HepG2 (cell line): ENCODE results near the gene ABCC1. TPM values are rescaled to one million over a fixed set of nuclear protein-coding genes. Genes with fewer than 3 reads are reported as not detected.

Experiments
- ATAC-seq: fragments of 200-7000 bp; cut with Tn5 transposase; 3 replicates; pipeline ENCODE4 v1.9.1; 2020; ENCODE audit warnings: mild to moderate bottlenecking, moderate library complexity
- BruUV-seq: library from RNA; stranded (reverse); fragments of 400-500 nt; replicated peaks from 2 replicates; lab custom pipeline; 2021; lab: Mats Ljungman, UMichigan
- CTCF ChIA-PET: fragments of 300-600 bp; formaldehyde crosslinking; extraction: SDS; loops from one replicate; lab custom pipeline; 2021; ENCODE audit warnings: low total read pairs, inconsistent platforms, low intra/inter-chr PET ratio; lab: Yijun Ruan, JAX
- POLR2A ChIA-PET: fragments of 350-600 bp; sonication (Branson Sonifier 250); formaldehyde crosslinking; loops from one replicate; lab custom pipeline; 2020; ENCODE audit warnings: antibody characterized with exemption, inconsistent platforms; lab: Yijun Ruan, JAX
- DNase-seq: peaks from one replicate; pipeline ENCODE4 v3.0.0-alpha.2; 2015; ENCODE audit warnings: low spot score
- FAIRE-seq: peaks from 3 replicates; lab custom pipeline; 2011; peaks lifted over from hg19 to GRCh38; lab: Jason Lieb, UNC
- H2AFZ ChIP-seq: one replicate; pipeline ENCODE4 v1.6.1; 2011; ENCODE audit warnings: low read length, inconsistent platforms
- H3K27ac ChIP-seq: fragments of 300-600 bp; 3 replicates; pipeline ENCODE4 v1.8.0; 2011; ENCODE audit warnings: mixed run types, mild to moderate bottlenecking, mixed read lengths, low read length, inconsistent platforms; ENCODE audit not compliant: insufficient read depth; ENCODE audit errors: extremely low read length
- H3K27me3 ChIP-seq, 2 experiments: fragments of 200-600 bp in 1 of 2; 2 replicates in 1 of 2; 3 replicates in 1 of 2; pipeline versions ENCODE4 v1.6.0 to v1.8.0; 2011; ENCODE audit warnings: low read length in 2 of 2, mild to moderate bottlenecking in 2 of 2, moderate library complexity in 2 of 2, inconsistent platforms in 1 of 2; ENCODE audit not compliant: insufficient read depth in 2 of 2, control insufficient read depth in 1 of 2
- H3K36me3 ChIP-seq, 2 experiments: fragments of 200-600 bp in 1 of 2; replicated peaks in 1 of 2; 2 replicates in 1 of 2; 3 replicates in 1 of 2; pipeline versions ENCODE4 v1.5.1 to v1.8.0; 2011; ENCODE audit warnings: low read length in 2 of 2, inconsistent platforms in 1 of 2; ENCODE audit not compliant: insufficient read depth in 2 of 2, control insufficient read depth in 1 of 2
- H3K4me1 ChIP-seq: 2 replicates; pipeline ENCODE4 v1.5.1; 2012; ENCODE audit warnings: low read length, inconsistent platforms; ENCODE audit not compliant: insufficient read depth
- H3K4me2 ChIP-seq: 2 replicates; pipeline ENCODE4 v1.6.0; 2011; ENCODE audit warnings: low read depth, low read length, inconsistent platforms
- H3K4me3 ChIP-seq, 3 experiments: fragments of 200-600 bp in 1 of 3; sonication (generic), shearing (Covaris generic) in 1 of 3; replicated peaks in 1 of 3; 2 replicates each; pipeline ENCODE4 v1.5.1; 2011 to 2016; ENCODE audit warnings: low read length in 3 of 3, inconsistent platforms in 2 of 3, low read depth in 2 of 3, mild to moderate bottlenecking in 2 of 3, control low read depth in 1 of 3, mixed read lengths in 1 of 3; ENCODE audit not compliant: insufficient read depth in 1 of 3
- H3K79me2 ChIP-seq: one replicate; pipeline ENCODE4 v1.6.1; 2011; ENCODE audit warnings: low read length, inconsistent platforms; ENCODE audit not compliant: insufficient read depth
- H3K9ac ChIP-seq: 2 replicates; pipeline ENCODE4 v1.6.0; 2011; ENCODE audit warnings: mild to moderate bottlenecking, low read depth, low read length, inconsistent platforms; ENCODE audit not compliant: insufficient read depth
- H3K9me3 ChIP-seq: 2 replicates; pipeline ENCODE4 v1.5.1; 2012; ENCODE audit warnings: mild to moderate bottlenecking, low read length
- H4K20me1 ChIP-seq: 2 replicates; pipeline ENCODE4 v1.6.0; 2011; ENCODE audit warnings: inconsistent platforms, mild to moderate bottlenecking, low read length, moderate library complexity; ENCODE audit not compliant: insufficient read depth
- DNMT1 ChIP-seq: sonication (generic); formaldehyde crosslinking; IDR thresholded peaks from 2 replicates; pipeline ENCODE4 v1.5.1; 2020; ENCODE audit warnings: mild to moderate bottlenecking, missing genetic modification reagents
- ELF4 ChIP-seq: sonication (generic); formaldehyde crosslinking; IDR thresholded peaks from 2 replicates; pipeline ENCODE4 v1.5.0; 2020; ENCODE audit warnings: missing genetic modification reagents, mild to moderate bottlenecking, moderate library complexity, borderline replicate concordance
- EZH2 ChIP-seq: conservative IDR thresholded peaks from 2 replicates; pipeline ENCODE4 v1.6.1; 2012; ENCODE audit warnings: mild to moderate bottlenecking, low read depth, low read length, moderate library complexity
- GMEB1 ChIP-seq: sonication (generic); formaldehyde crosslinking; IDR thresholded peaks from 2 replicates; pipeline ENCODE4 v1.5.1; 2020; ENCODE audit warnings: missing genetic modification reagents, mild to moderate bottlenecking, borderline replicate concordance
- HCFC1 ChIP-seq: fragments of 150-350 bp; IDR thresholded peaks from 2 replicates; pipeline ENCODE4 v1.6.1; 2014; ENCODE audit warnings: low read depth, low read length
- HIC2 ChIP-seq: sonication (generic); formaldehyde crosslinking; IDR thresholded peaks from 2 replicates; pipeline ENCODE4 v1.9.0; 2022; ENCODE audit warnings: low read depth, missing genetic modification reagents
- HINFP ChIP-seq: sonication (generic); formaldehyde crosslinking; IDR thresholded peaks from 2 replicates; pipeline ENCODE4 v1.4.0; 2020; ENCODE audit warnings: low read depth, mild to moderate bottlenecking, missing genetic modification reagents
- HOXA3 ChIP-seq: sonication (generic); formaldehyde crosslinking; IDR thresholded peaks from 2 replicates; pipeline ENCODE4 v1.5.0; 2020; ENCODE audit warnings: missing genetic modification reagents
- IRX3 ChIP-seq: sonication (generic); formaldehyde crosslinking; IDR thresholded peaks from 2 replicates; pipeline ENCODE4 v1.8.1; 2023; ENCODE audit warnings: mild to moderate bottlenecking, low read depth, missing genetic modification reagents, borderline replicate concordance
- ISL2 ChIP-seq: sonication (generic); formaldehyde crosslinking; IDR thresholded peaks from 2 replicates; pipeline ENCODE4 v1.5.0; 2020; ENCODE audit warnings: missing genetic modification reagents
- JUND ChIP-seq: sonication (generic); formaldehyde crosslinking; IDR thresholded peaks from 2 replicates; pipeline ENCODE4 v1.8.0; 2022; ENCODE audit warnings: mild to moderate bottlenecking, missing genetic modification reagents
- NAIF1 ChIP-seq: sonication (generic); formaldehyde crosslinking; IDR thresholded peaks from 2 replicates; pipeline ENCODE4 v1.5.0; 2020; ENCODE audit warnings: mild to moderate bottlenecking, missing genetic modification reagents, borderline replicate concordance
- RXRA ChIP-seq: sonication (generic); formaldehyde crosslinking; IDR thresholded peaks from 2 replicates; pipeline ENCODE4 v1.5.1; 2020; ENCODE audit warnings: missing genetic modification reagents
- SAP130 ChIP-seq: IDR thresholded peaks from 2 replicates; pipeline ENCODE4 v1.6.1; 2016; ENCODE audit warnings: low read depth
- SSRP1 ChIP-seq: IDR thresholded peaks from 2 replicates; pipeline ENCODE4 v1.6.1; 2016; ENCODE audit warnings: control low read depth
- SUZ12 ChIP-seq: fragments of 150-350 bp; IDR thresholded peaks from 2 replicates; pipeline ENCODE4 v1.6.1; 2014; ENCODE audit warnings: low read depth, low read length
- TAF15 ChIP-seq: fragments of 200-400 bp; formaldehyde crosslinking; IDR thresholded peaks from one replicate; pipeline ENCODE4 v1.6.1; 2018; ENCODE audit warnings: mild to moderate bottlenecking, low read depth, low read length; ENCODE audit not compliant: poor library complexity, severe bottlenecking
- ZMYM2 ChIP-seq: sonication (generic); formaldehyde crosslinking; IDR thresholded peaks from 2 replicates; pipeline ENCODE4 v1.8.0; 2022; ENCODE audit warnings: mild to moderate bottlenecking, missing genetic modification reagents
- ZNF20 ChIP-seq: sonication (generic); formaldehyde crosslinking; IDR thresholded peaks from 2 replicates; pipeline ENCODE4 v1.4.0; 2020; ENCODE audit warnings: mild to moderate bottlenecking, moderate library complexity, missing genetic modification reagents
- ZZZ3 ChIP-seq: sonication (generic); formaldehyde crosslinking; IDR thresholded peaks from 2 replicates; pipeline ENCODE4 v1.4.0; 2020; ENCODE audit warnings: missing genetic modification reagents, mild to moderate bottlenecking, borderline replicate concordance
- WGBS: methylation state at CpG from one replicate; pipeline ENCODE4 v1.1.6; 2017; ENCODE audit warnings: low lambda C conversion rate; 5-methylcytosine and 5-hydroxymethylcytosine counted together
- in situ Hi-C: cut with HindIII; loops from 2 replicates; pipeline ENCODE4 v1.10.0; 2017; ENCODE audit warnings: low pct_unique_long_range_greater_than_20kb; ENCODE audit not compliant: extremely low pct_ligation_motif_present
- intact Hi-C: fragments of 100-400 bp; cut with micrococcal nuclease; formaldehyde crosslinking; loops from one replicate; pipeline ENCODE4 v1.10.0; 2022; ENCODE audit not compliant: unreplicated experiment
- polyA plus RNA-seq, 8 experiments: library from polyadenylated mRNA; depleted of rRNA in 3 of 8; stranded (reverse) in 7 of 8; unstranded in 1 of 8; fragments of >200 nt; fragmentation: Illumina TruSeq in 4 of 8; extraction: Trizol in 4 of 8; gene quantifications; 2 replicates each; pipeline versions ENCODE4 v1.2.1 to v1.2.3, GENCODE V29; 2011 to 2016; ENCODE audit warnings: low read depth in 4 of 8, missing spikeins in 1 of 8, mixed read lengths in 1 of 8; ENCODE audit not compliant: insufficient read depth in 1 of 8
- total RNA-seq, 5 experiments: library from RNA; depleted of rRNA; stranded (reverse); fragments of >200 nt; fragmentation: Illumina TruSeq; extraction: Trizol; gene quantifications; 2 replicates each; pipeline ENCODE4 v1.2.3, GENCODE V29; 2016; ENCODE audit warnings: low read depth in 1 of 5

The ABCC1 gene
- total and polyA plus RNA-seq, 2 of the 13 experiments (the other 11 are each of a cell fraction or from before 2014, with no cell fraction given): 13.0 to 30.6 TPM

- H3K36me3 ChIP-seq: peaks cover 38 to 66% of the 10 kb centered on the region in 2 experiments
- ChIA-PET CTCF (no interaction called here), POLR2A (interaction anchor here (0.6 to 1.4 kb wide), 2 partner anchors 16 to 18 kb away, joined by 3 to 6 read pairs; no protein-coding TSS in a partner anchor)
- no TSS peak for BruUV-seq
- no peaks in the 10 kb centered on the region for H3K79me2 ChIP-seq
- no peaks in the 10 kb centered on the region for H3K27me3 ChIP-seq
- peaks cover 20% of the 10 kb centered on the region for H3K4me1 ChIP-seq
- FAIRE-seq: peak; percentile 77
- peak; percentile 93 for DNase-seq
- H3K4me3 ChIP-seq: no peak overlapping the region
- intact Hi-C loops (no loop called here), in situ Hi-C loops (no loop called here)
- no peak overlapping the region for H3K4me2 ChIP-seq
- H2AFZ ChIP-seq: no peak overlapping the region
- no peaks in the 10 kb centered on the region for H3K9me3 ChIP-seq
- peak; percentile 97 for ATAC-seq
- 50% methylated on average over 14 of the region's 14 CpGs for whole genome bisulfite sequencing
- H3K9ac ChIP-seq: no peak overlapping the region
- H3K27ac ChIP-seq: no peak overlapping the region
- H4K20me1 ChIP-seq: peaks cover 5% of the 10 kb centered on the region; the same call in 1 of the 2 replicates
- no peak for TF ChIP-seq ELF4 (CRISPR knock-in tag)
- TF ChIP-seq GMEB1 (CRISPR knock-in tag): no peak
- TF ChIP-seq HOXA3 (CRISPR knock-in tag): peak; percentile 76
- peak; percentile 80 for TF ChIP-seq SAP130 (CRISPR knock-in tag)
- no peak for TF ChIP-seq EZH2
- peak; percentile 53; the same call in 1 of the 2 replicates for TF ChIP-seq ISL2 (CRISPR knock-in tag)
- no peak for TF ChIP-seq ZMYM2
- TF ChIP-seq NAIF1: no peak
- TF ChIP-seq TAF15: no peak
- no peak for TF ChIP-seq HINFP
- TF ChIP-seq HIC2 (CRISPR knock-in tag): no peak
- TF ChIP-seq IRX3 (CRISPR knock-in tag): no peak
- no peak for TF ChIP-seq ZNF20 (CRISPR knock-in tag)
- peak; percentile 99 for TF ChIP-seq RXRA
- TF ChIP-seq SUZ12: no peak
- peak; percentile 40; the same call in 1 of the 2 replicates for TF ChIP-seq JUND
- 0 out of 2 replicates have a peak, but pooled peaks have one; percentile 63 for TF ChIP-seq SSRP1
- TF ChIP-seq DNMT1: no peak
- TF ChIP-seq ZZZ3 (CRISPR knock-in tag): no peak
- no peak; the same call in 1 of the 2 replicates for TF ChIP-seq HCFC1
These were observed 65.2 kb downstream of the ABCC1 start for GRCh38 chr16:16014329-16015224.
